Measurements from ENCODE around the gene SLC2A10. TPM values are rescaled to one million over a fixed set of nuclear protein-coding genes. Genes with fewer than 3 reads are reported as not detected.

Gene SLC2A10
- total and polyA plus RNA-seq, 10 of the 15 experiments (the other 5 are each of a cell fraction or from before 2014, with no cell fraction given) = not detected

DNA sequence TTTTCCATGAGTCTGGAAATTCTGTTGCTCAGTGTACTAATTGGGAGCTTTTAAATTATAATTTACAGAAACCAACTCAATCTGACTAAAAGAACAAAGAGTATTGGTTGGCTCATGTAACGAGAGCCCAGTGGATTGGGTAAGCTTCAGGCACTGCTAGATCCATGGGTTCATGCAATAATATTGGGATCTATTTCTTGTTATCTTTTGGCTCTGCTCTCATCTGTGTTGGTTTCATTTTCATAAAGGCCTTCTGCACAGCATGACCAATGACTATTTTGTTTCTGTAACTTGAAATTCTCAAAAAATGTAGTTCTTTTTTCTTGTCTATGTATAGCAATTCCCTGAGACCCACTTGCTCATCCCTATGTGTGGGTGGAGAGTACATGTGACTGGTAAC lies 12.0 kb downstream of the SLC2A10 start:
- no peak overlapping the region for H3K4me3 ChIP-seq
- H3K79me2 ChIP-seq (ENCODE audit: control insufficient read depth, insufficient read depth, low read length) = no peaks in the 10 kb centered on the region
- BruUV-seq (replicated peaks) = no TSS peak
- ATAC-seq (no peak), DNase-seq (ENCODE audit: low read depth, low spot score) (no peak), FAIRE-seq (no peak)
- H3K36me3 ChIP-seq (ENCODE audit: control insufficient read depth in 2 of 2, insufficient read depth in 2 of 2, low read length in 1 of 2) = no peaks in the 10 kb centered on the region
- no peak overlapping the region for H2AFZ ChIP-seq (ENCODE audit: control insufficient read depth, low read depth, low read length)
- no peaks in the 10 kb centered on the region for H4K20me1 ChIP-seq (ENCODE audit: control insufficient read depth, insufficient read depth)
- CTCF ChIA-PET = no interaction called here
- no peaks in the 10 kb centered on the region; the same call in 2 of the 3 replicates for H3K9me3 ChIP-seq (replicated peaks; ENCODE audit: control insufficient read depth, insufficient read depth, low read length)
- H3K4me1 ChIP-seq (ENCODE audit: control insufficient read depth, insufficient read depth, low read length) = no peaks in the 10 kb centered on the region
- SMC1A ChIA-PET (ENCODE audit: uncharacterized antibody, unreplicated experiment) = no interaction called here
- no peak overlapping the region for H3K27ac ChIP-seq (ENCODE audit: control insufficient read depth, insufficient read depth)
- POLR2A ChIA-PET = no interaction called here
- intact Hi-C loops (cut with micrococcal nuclease; ENCODE audit: unreplicated experiment) = no loop called here
- RAD21 ChIA-PET (ENCODE audit: unreplicated experiment) = no interaction called here
- no peak overlapping the region for H3K4me2 ChIP-seq (ENCODE audit: control insufficient read depth, insufficient read depth)
- in situ Hi-C loops (cut with MboI) = no loop called here
- H3K27me3 ChIP-seq (replicated peaks in 1 of 2; ENCODE audit: control insufficient read depth in 2 of 2, insufficient read depth in 2 of 2, low read length in 1 of 2) = no peaks in the 10 kb centered on the region
- WGBS (ENCODE audit: insufficient coverage, insufficient replicate concordance, low lambda C conversion rate, missing lambda C conversion rate) = 0% methylated on average over 1 of the region's 1 CpG
- no peak for TF ChIP-seq IKZF1 (conservative IDR thresholded peaks at IDR 0.05)
- TF ChIP-seq SMC3 (IDR thresholded peaks at IDR 0.05; ENCODE audit: borderline replicate concordance, low read length) = no peak
- TF ChIP-seq ZSCAN29 (IDR thresholded peaks at IDR 0.05) = no peak
- H3K9ac ChIP-seq (ENCODE audit: control insufficient read depth, insufficient read depth, low read length) = no peak overlapping the region

DNA sequence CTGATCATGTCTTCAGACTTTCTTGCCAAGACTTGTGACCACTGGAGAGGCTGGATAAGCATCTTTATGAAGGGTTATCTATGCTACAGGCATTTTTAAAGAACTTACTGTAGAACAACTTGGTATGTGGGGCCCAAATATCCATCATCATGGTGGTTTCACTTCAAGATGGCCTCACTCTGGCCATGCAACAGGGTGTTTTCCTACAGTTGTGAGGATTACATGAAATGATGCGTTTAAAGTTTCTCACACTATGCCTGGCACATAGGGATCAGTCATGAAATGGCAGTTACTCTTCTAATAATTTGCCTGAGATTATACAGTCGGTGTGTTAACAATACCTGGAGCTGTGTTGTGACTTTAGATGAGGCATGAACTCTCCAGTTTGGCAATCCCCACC lies 13.0 kb downstream of the SLC2A10 start:
- CTCF ChIA-PET = interaction anchor here (1.2 kb wide), 1 partner anchor 32 kb away, joined by 4 read pairs; no protein-coding TSS in a partner anchor
- no peak for ATAC-seq
- no peaks in the 10 kb centered on the region; the same call in 2 of the 3 replicates for H3K9me3 ChIP-seq (replicated peaks; ENCODE audit: control insufficient read depth, insufficient read depth, low read length)
- H3K4me3 ChIP-seq = no peak overlapping the region
- no peak overlapping the region for H3K27ac ChIP-seq (ENCODE audit: control insufficient read depth, insufficient read depth)
- no peak for DNase-seq (ENCODE audit: low read depth, low spot score)
- H3K9ac ChIP-seq (ENCODE audit: control insufficient read depth, insufficient read depth, low read length) = no peak overlapping the region
- H3K4me2 ChIP-seq (ENCODE audit: control insufficient read depth, insufficient read depth) = no peak overlapping the region
- WGBS (ENCODE audit: insufficient coverage, insufficient replicate concordance, low lambda C conversion rate, missing lambda C conversion rate) = 47% methylated on average over 2 of the region's 2 CpGs
- BruUV-seq (replicated peaks) = no TSS peak
- no peaks in the 10 kb centered on the region for H4K20me1 ChIP-seq (ENCODE audit: control insufficient read depth, insufficient read depth)
- in situ Hi-C loops (cut with MboI) = no loop called here
- POLR2A ChIA-PET = no interaction called here
- H3K4me1 ChIP-seq (ENCODE audit: control insufficient read depth, insufficient read depth, low read length) = no peaks in the 10 kb centered on the region
- H3K27me3 ChIP-seq (replicated peaks in 1 of 2; ENCODE audit: control insufficient read depth in 2 of 2, insufficient read depth in 2 of 2, low read length in 1 of 2) = no peaks in the 10 kb centered on the region
- FAIRE-seq = no peak
- H3K79me2 ChIP-seq (ENCODE audit: control insufficient read depth, insufficient read depth, low read length) = no peaks in the 10 kb centered on the region
- no peak overlapping the region for H2AFZ ChIP-seq (ENCODE audit: control insufficient read depth, low read depth, low read length)
- intact Hi-C loops (cut with micrococcal nuclease; ENCODE audit: unreplicated experiment) = no loop called here
- no peaks in the 10 kb centered on the region for H3K36me3 ChIP-seq (ENCODE audit: control insufficient read depth in 2 of 2, insufficient read depth in 2 of 2, low read length in 1 of 2)
- SMC1A ChIA-PET (ENCODE audit: uncharacterized antibody, unreplicated experiment) = no interaction called here
- RAD21 ChIA-PET (ENCODE audit: unreplicated experiment) = no interaction called here
- no peak for TF ChIP-seq FOS (IDR thresholded peaks at IDR 0.05; ENCODE audit: borderline replicate concordance, extremely low read depth, insufficient read length)
- no peak for TF ChIP-seq SMAD5 (IDR thresholded peaks at IDR 0.05; ENCODE audit: low read depth)
- no peak for TF ChIP-seq JUNB (IDR thresholded peaks at IDR 0.05)
- no peak for TF ChIP-seq NFYB (IDR thresholded peaks at IDR 0.05; ENCODE audit: insufficient read depth, low read depth, low read length)
- TF ChIP-seq ZNF217 (IDR thresholded peaks at IDR 0.05) = no peak
- no peak for TF ChIP-seq SMARCA5 (IDR thresholded peaks at IDR 0.05)
- no peak for TF ChIP-seq SRF (IDR thresholded peaks at IDR 0.05; ENCODE audit: low read depth in 2 of 2, low read length in 2 of 2)
- TF ChIP-seq RUNX3 (IDR thresholded peaks at IDR 0.05; ENCODE audit: low read length) = no peak
- no peak for TF ChIP-seq RFX5 (IDR thresholded peaks at IDR 0.05; ENCODE audit: low read depth, low read length)
- TF ChIP-seq, protein P1, sequence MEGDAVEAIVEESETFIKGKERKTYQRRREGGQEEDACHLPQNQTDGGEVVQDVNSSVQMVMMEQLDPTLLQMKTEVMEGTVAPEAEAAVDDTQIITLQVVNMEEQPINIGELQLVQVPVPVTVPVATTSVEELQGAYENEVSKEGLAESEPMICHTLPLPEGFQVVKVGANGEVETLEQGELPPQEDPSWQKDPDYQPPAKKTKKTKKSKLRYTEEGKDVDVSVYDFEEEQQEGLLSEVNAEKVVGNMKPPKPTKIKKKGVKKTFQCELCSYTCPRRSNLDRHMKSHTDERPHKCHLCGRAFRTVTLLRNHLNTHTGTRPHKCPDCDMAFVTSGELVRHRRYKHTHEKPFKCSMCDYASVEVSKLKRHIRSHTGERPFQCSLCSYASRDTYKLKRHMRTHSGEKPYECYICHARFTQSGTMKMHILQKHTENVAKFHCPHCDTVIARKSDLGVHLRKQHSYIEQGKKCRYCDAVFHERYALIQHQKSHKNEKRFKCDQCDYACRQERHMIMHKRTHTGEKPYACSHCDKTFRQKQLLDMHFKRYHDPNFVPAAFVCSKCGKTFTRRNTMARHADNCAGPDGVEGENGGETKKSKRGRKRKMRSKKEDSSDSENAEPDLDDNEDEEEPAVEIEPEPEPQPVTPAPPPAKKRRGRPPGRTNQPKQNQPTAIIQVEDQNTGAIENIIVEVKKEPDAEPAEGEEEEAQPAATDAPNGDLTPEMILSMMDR (IDR thresholded peaks at IDR 0.05 in 2 of 3, conservative IDR thresholded peaks at IDR 0.05 in 1 of 3; ENCODE audit: control insufficient read depth in 2 of 3, extremely low read depth in 1 of 3, insufficient read depth in 1 of 3, low read depth in 3 of 3, low read length in 3 of 3) = no peak
- no peak for TF ChIP-seq CHD4 (IDR thresholded peaks at IDR 0.05)
- TF ChIP-seq, protein P2, sequence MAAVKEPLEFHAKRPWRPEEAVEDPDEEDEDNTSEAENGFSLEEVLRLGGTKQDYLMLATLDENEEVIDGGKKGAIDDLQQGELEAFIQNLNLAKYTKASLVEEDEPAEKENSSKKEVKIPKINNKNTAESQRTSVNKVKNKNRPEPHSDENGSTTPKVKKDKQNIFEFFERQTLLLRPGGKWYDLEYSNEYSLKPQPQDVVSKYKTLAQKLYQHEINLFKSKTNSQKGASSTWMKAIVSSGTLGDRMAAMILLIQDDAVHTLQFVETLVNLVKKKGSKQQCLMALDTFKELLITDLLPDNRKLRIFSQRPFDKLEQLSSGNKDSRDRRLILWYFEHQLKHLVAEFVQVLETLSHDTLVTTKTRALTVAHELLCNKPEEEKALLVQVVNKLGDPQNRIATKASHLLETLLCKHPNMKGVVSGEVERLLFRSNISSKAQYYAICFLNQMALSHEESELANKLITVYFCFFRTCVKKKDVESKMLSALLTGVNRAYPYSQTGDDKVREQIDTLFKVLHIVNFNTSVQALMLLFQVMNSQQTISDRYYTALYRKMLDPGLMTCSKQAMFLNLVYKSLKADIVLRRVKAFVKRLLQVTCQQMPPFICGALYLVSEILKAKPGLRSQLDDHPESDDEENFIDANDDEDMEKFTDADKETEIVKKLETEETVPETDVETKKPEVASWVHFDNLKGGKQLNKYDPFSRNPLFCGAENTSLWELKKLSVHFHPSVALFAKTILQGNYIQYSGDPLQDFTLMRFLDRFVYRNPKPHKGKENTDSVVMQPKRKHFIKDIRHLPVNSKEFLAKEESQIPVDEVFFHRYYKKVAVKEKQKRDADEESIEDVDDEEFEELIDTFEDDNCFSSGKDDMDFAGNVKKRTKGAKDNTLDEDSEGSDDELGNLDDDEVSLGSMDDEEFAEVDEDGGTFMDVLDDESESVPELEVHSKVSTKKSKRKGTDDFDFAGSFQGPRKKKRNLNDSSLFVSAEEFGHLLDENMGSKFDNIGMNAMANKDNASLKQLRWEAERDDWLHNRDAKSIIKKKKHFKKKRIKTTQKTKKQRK (IDR thresholded peaks at IDR 0.05; ENCODE audit: low read depth, low read length) = no peak

Measured in GM12878 (cell line).